Measurements from ENCODE around the gene ZDHHC12. TPM values are rescaled to one million over a fixed set of nuclear protein-coding genes. Genes with fewer than 3 reads are reported as not detected.

ZDHHC12 gene
- total RNA-seq, 1 experiment from 2014 or later = 39.3 TPM

DNA sequence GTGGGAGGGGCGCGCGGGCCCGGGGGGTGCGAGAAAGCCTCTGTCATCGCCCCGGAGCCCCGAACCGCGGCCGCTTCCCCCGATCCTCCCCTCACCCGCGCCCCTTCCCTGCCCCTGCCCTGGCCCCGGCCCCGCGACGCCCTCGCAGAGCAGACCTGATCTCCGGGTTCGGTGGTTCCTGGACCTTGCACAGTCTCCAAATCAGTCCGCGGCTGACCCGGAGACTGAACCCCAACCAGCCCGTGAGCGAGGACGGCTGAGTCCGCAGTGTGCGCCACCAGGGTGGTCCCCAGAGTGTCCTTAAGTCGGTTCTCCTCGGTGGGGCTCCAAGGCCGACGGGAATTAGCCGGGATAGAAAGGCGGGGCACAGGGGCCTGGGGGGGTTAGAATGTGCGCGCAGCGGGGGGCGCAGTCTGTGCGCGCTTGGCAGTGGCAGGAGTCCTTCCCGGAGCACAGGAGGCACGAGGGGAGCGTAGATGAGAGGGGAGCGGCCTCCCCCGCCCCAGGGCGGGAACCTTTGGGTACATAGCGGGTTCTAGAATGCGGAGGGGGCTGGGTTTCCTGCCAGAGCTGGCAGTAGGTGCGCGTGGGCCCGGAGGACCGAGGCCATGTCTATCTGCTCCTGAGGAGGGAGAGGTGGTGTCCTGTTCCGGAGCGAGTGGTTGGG, 20.8 kb downstream of the ZDHHC12 start:
- DNase-seq (ENCODE audit: low read depth, low spot score) (no peak), ATAC-seq (peak; percentile 46)
- intact Hi-C loops (cut with micrococcal nuclease; ENCODE audit: unreplicated experiment) (no loop called here), in situ Hi-C loops (cut with HindIII; ENCODE audit: low pct_unique_long_range_greater_than_20kb, low sequenced_read_pairs) (no loop called here)
- peak overlapping the region; percentile 62 to 64 for H3K4me3 ChIP-seq (ENCODE audit: low read depth in 2 of 2, low read length in 2 of 2)
- TF ChIP-seq SIN3A (IDR thresholded peaks at IDR 0.05; ENCODE audit: borderline replicate concordance, insufficient read depth, low read depth, low read length) (no peak), TCF7L2 (IDR thresholded peaks at IDR 0.05; ENCODE audit: low read depth, low read length) (no peak)
- TF ChIP-seq, protein P1, sequence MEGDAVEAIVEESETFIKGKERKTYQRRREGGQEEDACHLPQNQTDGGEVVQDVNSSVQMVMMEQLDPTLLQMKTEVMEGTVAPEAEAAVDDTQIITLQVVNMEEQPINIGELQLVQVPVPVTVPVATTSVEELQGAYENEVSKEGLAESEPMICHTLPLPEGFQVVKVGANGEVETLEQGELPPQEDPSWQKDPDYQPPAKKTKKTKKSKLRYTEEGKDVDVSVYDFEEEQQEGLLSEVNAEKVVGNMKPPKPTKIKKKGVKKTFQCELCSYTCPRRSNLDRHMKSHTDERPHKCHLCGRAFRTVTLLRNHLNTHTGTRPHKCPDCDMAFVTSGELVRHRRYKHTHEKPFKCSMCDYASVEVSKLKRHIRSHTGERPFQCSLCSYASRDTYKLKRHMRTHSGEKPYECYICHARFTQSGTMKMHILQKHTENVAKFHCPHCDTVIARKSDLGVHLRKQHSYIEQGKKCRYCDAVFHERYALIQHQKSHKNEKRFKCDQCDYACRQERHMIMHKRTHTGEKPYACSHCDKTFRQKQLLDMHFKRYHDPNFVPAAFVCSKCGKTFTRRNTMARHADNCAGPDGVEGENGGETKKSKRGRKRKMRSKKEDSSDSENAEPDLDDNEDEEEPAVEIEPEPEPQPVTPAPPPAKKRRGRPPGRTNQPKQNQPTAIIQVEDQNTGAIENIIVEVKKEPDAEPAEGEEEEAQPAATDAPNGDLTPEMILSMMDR (IDR thresholded peaks at IDR 0.05) = no peak
- TF ChIP-seq, protein P2, sequence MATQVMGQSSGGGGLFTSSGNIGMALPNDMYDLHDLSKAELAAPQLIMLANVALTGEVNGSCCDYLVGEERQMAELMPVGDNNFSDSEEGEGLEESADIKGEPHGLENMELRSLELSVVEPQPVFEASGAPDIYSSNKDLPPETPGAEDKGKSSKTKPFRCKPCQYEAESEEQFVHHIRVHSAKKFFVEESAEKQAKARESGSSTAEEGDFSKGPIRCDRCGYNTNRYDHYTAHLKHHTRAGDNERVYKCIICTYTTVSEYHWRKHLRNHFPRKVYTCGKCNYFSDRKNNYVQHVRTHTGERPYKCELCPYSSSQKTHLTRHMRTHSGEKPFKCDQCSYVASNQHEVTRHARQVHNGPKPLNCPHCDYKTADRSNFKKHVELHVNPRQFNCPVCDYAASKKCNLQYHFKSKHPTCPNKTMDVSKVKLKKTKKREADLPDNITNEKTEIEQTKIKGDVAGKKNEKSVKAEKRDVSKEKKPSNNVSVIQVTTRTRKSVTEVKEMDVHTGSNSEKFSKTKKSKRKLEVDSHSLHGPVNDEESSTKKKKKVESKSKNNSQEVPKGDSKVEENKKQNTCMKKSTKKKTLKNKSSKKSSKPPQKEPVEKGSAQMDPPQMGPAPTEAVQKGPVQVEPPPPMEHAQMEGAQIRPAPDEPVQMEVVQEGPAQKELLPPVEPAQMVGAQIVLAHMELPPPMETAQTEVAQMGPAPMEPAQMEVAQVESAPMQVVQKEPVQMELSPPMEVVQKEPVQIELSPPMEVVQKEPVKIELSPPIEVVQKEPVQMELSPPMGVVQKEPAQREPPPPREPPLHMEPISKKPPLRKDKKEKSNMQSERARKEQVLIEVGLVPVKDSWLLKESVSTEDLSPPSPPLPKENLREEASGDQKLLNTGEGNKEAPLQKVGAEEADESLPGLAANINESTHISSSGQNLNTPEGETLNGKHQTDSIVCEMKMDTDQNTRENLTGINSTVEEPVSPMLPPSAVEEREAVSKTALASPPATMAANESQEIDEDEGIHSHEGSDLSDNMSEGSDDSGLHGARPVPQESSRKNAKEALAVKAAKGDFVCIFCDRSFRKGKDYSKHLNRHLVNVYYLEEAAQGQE (IDR thresholded peaks at IDR 0.05; ENCODE audit: insufficient read depth in 1 of 2, low read depth in 2 of 2, low read length in 1 of 2) = no peak
- H3K4me1 ChIP-seq (ENCODE audit: control insufficient read depth, insufficient read depth, low read length) = peaks cover 3% of the 10 kb centered on the region; the same call in 1 of the 2 replicates
- no TSS peak for BruUV-seq (replicated peaks)
- no peaks in the 10 kb centered on the region; the same call in 1 of the 2 replicates for H3K36me3 ChIP-seq (ENCODE audit: control insufficient read depth, insufficient read depth, low read length)
- H3K27ac ChIP-seq (ENCODE audit: low read length) = peak overlapping the region; percentile 77
- H3K9me3 ChIP-seq (ENCODE audit: control insufficient read depth, insufficient read depth, low read depth, low read length) = no peaks in the 10 kb centered on the region
- ChIA-PET POLR2A (no interaction called here), CTCF (no interaction called here)
- no peaks in the 10 kb centered on the region for H3K27me3 ChIP-seq (ENCODE audit: control insufficient read depth, insufficient read depth, low read length)

DNA sequence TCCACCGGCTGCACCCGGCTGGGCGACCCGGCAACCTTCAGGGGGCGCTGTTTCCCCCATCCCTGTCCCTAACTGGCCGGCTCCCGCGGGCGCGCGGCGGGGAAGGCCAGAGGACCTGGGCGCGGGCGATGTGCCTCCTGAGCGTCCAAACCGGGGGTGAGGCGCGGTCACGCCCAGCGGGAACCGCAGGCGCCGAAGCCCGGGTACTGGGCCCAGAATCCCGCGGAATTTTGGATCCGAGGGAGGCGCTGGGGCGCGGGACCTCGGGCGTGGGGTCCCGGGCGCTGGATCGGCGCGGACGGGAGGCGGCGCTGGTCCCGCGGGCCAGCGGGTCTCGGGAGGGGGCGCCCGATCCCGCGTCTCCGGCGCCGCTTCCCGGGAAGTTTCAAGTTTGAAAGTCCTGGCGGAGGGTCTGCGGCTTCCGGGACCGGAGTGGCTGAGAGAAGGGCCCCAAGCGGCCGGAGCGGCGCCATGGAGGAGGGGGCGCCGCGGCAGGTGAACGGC, 21.4 kb downstream of the ZDHHC12 start, which contains the start of gene PKN3:
Gene PKN3 (plus strand): TSS at position 59 of the 504 bp plus-strand sequence. CDS start 413 bp downstream, at position 472.
- H3K4me3 ChIP-seq (ENCODE audit: low read depth in 2 of 2, low read length in 2 of 2) = peak within 1 kb of the TSS; percentile 62 to 64
- BruUV-seq (replicated peaks) = no TSS peak
- peaks cover 3% of the 10 kb centered on the region for H3K4me1 ChIP-seq (ENCODE audit: control insufficient read depth, insufficient read depth, low read length)
- ATAC-seq (peak; percentile 91), DNase-seq (ENCODE audit: low read depth, low spot score) (no peak)
- in situ Hi-C loops (cut with HindIII; ENCODE audit: low pct_unique_long_range_greater_than_20kb, low sequenced_read_pairs) = no loop called here
- TF ChIP-seq POLR2AphosphoS5 (IDR thresholded peaks at IDR 0.05; ENCODE audit: low read depth, low read length) = peak; percentile 41; the same call in 1 of the 2 replicates
- no peak for TF ChIP-seq TCF7L2 (IDR thresholded peaks at IDR 0.05; ENCODE audit: low read depth, low read length)
- TF ChIP-seq, protein P2 (IDR thresholded peaks at IDR 0.05; ENCODE audit: insufficient read depth in 1 of 2, low read depth in 2 of 2, low read length in 1 of 2) = no peak
- TF ChIP-seq, protein P1 (IDR thresholded peaks at IDR 0.05) = peak; percentile 95
- peak; percentile 42; the same call in 1 of the 2 replicates for TF ChIP-seq SIN3A (IDR thresholded peaks at IDR 0.05; ENCODE audit: borderline replicate concordance, insufficient read depth, low read depth, low read length)
- H3K27me3 ChIP-seq (ENCODE audit: control insufficient read depth, insufficient read depth, low read length) = no peaks in the 10 kb centered on the region
- intact Hi-C loops (cut with micrococcal nuclease; ENCODE audit: unreplicated experiment) = no loop called here
- ChIA-PET CTCF (interaction anchor here (0.6 kb wide), 1 partner anchor 34 kb away, joined by 3 read pairs; no protein-coding TSS in a partner anchor), POLR2A (no interaction called here)
- no peaks in the 10 kb centered on the region; the same call in 1 of the 2 replicates for H3K36me3 ChIP-seq (ENCODE audit: control insufficient read depth, insufficient read depth, low read length)
- peak within 1 kb of the TSS; percentile 77 for H3K27ac ChIP-seq (ENCODE audit: low read length)
- no peaks in the 10 kb centered on the region for H3K9me3 ChIP-seq (ENCODE audit: control insufficient read depth, insufficient read depth, low read depth, low read length)
